ENCODE data around the gene ZNF546.

DNA sequence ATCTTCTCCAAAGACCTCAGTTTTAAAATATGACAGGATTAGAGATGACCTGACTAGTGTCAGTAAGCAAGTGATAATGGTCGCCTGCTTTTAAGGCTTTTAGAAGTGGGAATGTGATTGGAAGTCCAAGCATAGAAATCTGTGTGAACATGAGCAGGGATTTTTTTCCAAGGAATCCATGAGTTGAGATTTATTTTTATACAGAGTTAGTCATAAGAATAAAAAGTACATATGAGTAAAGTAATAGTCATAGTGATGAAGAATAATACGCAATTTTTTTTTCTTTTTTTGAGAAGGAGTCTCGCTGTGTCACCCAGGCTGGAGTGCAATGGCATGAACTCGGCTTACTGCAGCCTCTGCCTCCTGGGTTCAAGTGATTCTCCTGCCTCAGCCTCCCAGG, 1.6 kb downstream of the ZNF546 start:
- TF ChIP-seq, protein P1, sequence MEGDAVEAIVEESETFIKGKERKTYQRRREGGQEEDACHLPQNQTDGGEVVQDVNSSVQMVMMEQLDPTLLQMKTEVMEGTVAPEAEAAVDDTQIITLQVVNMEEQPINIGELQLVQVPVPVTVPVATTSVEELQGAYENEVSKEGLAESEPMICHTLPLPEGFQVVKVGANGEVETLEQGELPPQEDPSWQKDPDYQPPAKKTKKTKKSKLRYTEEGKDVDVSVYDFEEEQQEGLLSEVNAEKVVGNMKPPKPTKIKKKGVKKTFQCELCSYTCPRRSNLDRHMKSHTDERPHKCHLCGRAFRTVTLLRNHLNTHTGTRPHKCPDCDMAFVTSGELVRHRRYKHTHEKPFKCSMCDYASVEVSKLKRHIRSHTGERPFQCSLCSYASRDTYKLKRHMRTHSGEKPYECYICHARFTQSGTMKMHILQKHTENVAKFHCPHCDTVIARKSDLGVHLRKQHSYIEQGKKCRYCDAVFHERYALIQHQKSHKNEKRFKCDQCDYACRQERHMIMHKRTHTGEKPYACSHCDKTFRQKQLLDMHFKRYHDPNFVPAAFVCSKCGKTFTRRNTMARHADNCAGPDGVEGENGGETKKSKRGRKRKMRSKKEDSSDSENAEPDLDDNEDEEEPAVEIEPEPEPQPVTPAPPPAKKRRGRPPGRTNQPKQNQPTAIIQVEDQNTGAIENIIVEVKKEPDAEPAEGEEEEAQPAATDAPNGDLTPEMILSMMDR (conservative IDR thresholded peaks at IDR 0.05): no peak
- TF ChIP-seq EZH2 (IDR thresholded peaks at IDR 0.05; ENCODE audit: low read depth): no peak
